HG02759 (cell line): ENCODE results near the gene HOXC13.

Source experiments
- ATAC-seq: cut with Tn5 transposase; IDR thresholded peaks from one replicate; pipeline ENCODE4 v1.9.1; 2021; ENCODE audit warnings: mild to moderate bottlenecking, moderate library complexity; ENCODE audit not compliant: unreplicated experiment

HOXC13 gene

DNA sequence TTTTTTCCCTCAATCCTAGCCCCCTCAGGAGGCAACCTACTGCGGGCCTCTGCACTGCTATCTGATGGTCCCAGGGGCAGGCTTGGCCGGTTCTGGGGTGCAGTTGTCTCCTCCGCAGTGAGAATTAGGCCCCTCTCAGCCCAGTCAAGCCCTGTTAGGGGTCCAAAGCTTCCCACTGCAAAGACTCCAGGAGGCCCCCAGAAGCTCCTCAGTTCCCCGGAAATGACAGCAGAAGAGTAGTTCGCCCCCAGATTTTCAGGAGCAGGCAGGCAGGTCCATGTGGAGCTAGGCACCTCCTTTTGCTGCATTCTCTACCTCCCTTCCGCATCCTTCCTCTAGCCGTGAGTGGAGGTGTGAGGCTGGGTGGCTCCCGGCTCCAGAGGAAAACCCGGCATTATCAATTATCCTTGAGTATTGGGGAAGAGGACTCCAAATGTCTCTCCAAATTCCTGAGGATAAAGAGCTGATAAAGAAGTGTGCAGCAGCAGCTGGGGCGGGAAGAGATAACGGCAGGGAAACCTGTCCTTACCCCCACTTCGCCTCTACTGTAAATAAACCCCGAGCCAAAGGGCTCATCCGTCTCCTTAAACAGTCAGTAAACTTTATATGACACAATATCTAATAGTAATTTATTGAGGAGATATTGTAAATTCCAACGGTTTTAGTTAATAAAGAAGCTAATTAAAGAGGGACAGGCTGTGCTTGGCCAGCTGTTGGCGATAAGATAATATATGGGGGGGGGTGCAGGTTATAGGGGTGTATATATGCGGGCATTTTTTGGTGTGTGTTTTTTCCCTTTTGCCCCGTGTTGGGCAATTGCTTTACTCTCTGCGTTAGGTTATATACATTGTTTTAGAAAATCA lies 15.4 kb downstream of the HOXC13 start:
- no peak for ATAC-seq

DNA sequence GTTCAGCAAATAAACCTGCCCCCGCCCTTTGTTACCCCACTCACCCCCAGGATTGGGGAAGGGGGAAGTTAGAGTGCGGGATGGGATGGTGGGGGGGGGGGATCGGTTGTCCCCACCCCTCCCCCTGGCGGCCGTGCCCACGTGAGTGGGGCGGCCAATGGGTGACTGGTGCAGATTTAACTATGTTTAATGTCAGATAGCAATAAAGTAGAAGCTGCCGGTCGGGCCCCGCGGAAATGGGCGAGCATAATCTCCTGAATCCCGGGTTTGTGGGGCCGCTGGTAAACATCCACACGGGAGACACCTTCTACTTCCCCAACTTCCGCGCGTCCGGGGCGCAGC lies 16.0 kb downstream of the HOXC13 start, which contains the start of gene HOXC12:
HOXC12 (plus strand) TSS at position 210 of the 342 bp plus-strand sequence; CDS start at position 237, 27 bp downstream.
- ATAC-seq, result no peak

DNA sequence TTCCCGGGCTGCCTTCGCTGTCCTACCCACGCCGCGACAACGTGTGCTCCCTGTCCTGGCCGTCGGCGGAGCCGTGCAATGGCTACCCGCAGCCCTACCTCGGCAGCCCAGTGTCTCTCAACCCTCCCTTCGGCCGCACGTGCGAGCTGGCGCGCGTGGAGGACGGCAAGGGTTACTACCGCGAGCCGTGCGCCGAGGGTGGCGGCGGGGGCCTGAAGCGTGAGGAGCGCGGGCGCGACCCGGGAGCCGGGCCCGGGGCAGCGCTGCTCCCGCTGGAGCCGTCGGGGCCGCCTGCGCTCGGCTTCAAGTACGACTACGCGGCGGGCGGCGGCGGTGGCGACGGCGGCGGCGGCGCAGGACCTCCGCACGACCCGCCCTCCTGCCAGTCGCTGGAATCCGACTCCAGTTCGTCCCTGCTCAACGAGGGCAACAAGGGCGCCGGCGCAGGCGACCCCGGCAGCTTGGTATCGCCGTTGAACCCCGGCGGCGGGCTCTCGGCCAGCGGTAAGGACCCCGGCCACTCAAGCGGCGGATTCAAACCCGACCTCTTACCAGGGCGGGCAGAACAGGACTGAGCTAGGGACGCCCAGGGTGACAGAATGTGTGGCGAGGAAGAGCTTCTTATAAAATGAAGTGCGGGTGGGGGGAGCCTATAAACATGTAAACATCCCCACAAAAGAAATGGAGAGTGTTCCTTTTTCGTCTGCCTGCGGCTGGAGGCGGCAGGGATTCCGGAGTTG lies 16.6 kb downstream of the HOXC13 start:
- ATAC-seq, result no peak

DNA sequence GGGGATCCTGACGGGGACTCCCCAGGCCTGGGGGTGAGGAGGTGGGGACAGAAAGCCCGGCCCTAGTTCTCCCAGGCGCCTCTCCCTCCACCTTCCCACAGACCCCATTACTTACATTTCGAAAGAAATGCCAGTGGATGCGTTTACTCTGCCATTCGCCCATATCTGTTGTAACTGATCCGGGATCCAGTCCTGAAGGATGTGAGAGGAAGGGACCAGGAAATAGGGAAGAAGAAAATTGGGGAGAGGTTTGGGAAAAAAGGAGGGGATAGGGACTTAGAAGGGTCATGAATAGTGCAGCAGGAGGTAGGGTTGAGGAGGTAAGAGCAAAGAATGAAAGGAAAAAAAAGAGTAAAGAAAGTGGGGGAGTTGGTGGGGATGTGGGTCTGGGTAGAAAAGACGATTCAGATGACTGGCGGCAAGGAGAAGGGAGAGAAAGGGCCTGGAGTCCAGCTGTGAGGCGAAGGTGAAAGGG lies 17.2 kb downstream of the HOXC13 start:
- no peak for ATAC-seq

DNA sequence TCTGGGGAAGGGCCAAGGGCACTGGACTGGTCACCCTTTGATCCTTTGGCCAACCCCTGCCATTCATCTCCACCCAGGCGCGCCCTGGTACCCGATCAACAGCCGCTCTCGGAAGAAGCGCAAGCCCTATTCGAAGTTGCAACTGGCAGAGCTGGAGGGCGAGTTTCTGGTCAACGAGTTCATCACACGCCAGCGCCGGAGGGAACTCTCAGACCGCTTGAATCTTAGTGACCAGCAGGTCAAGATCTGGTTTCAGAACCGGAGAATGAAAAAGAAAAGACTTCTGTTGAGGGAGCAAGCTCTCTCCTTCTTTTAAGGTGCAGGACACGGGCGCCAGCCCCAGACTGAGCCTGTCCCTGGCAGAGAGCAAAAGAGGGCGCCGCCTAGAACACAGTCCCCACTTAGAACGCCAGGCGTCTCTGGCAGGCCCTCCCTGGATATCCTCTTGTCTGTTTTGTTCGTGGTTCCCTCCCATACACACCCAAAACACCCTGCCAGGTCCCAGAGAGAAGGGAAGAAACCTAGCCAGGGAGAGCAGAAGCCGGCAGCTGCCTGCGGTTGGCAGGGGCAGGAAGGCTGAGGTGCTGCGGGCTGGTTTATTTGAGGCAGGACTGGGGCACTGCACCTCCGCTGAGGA lies 17.7 kb downstream of the HOXC13 start:
- ATAC-seq, result no peak

DNA sequence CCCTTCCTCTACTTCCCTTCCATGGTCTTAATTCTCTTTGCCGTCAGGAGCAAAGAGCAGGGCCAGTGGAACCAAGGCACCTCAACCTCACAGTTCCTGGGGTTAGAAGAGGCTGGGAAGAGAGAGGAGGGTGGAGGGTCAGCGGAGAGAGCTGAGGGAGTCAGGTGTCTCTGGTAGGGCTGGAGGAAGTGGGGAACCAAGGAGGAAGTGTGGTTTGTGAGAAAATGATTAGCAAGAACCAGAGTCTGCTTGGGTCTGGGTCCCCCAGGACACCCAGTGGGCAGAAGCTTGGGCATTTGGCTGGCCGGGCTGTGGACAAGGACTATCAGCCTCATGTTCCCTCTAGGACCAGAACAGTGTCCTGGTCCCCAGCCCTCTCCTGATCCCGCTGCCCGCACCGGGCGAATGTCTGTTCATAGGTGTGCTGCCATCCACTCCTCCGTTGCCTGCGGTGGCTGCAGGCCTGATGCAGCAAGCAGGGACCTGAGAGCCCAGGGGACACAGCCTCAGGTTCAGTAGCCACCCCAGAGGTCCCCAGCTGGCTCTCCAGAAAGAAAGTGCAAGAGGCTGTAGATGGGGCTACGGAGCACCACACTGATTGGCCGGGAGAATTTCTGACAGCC lies 18.4 kb downstream of the HOXC13 start:
- ATAC-seq, result no peak

DNA sequence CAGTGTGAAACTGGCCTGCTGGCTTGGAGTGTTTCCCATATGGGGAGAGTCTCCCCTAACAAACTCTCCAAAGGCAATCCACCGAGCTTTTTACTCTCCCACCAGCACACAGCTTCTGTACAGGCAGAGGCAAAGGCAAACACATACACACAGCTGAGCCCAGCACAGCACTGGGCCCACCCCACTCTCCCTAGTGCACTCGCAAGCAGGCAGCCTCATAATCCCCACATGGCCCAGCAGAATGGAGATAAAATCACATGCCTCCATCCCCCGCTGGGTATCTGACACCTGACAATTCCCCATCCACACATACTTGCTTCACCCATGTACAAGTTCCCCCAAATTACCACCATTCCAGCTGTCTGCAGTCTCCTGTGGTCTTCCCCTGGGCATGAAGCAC lies 19.5 kb downstream of the HOXC13 start:
- no peak for ATAC-seq

DNA sequence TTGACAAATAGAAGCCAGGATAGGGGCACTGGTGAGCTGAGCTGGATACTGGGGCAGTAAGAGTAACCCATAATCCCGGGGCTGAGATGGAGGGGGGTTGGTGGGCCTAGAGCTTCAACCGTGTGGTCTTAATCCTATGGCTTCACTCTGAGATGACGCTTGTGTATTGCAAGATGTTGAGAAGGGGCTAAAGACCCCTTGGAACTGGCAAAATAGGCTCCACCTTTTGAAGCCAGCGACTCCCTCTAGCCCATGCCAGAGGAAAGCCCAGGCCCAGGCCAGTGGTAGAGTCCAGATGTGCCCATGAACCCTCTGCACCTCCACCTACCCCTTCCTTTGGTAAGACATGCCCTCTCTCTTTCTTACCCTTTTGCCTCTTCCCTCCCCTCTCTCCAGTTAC lies 20.7 kb downstream of the HOXC13 start:
- ATAC-seq, result no peak

DNA sequence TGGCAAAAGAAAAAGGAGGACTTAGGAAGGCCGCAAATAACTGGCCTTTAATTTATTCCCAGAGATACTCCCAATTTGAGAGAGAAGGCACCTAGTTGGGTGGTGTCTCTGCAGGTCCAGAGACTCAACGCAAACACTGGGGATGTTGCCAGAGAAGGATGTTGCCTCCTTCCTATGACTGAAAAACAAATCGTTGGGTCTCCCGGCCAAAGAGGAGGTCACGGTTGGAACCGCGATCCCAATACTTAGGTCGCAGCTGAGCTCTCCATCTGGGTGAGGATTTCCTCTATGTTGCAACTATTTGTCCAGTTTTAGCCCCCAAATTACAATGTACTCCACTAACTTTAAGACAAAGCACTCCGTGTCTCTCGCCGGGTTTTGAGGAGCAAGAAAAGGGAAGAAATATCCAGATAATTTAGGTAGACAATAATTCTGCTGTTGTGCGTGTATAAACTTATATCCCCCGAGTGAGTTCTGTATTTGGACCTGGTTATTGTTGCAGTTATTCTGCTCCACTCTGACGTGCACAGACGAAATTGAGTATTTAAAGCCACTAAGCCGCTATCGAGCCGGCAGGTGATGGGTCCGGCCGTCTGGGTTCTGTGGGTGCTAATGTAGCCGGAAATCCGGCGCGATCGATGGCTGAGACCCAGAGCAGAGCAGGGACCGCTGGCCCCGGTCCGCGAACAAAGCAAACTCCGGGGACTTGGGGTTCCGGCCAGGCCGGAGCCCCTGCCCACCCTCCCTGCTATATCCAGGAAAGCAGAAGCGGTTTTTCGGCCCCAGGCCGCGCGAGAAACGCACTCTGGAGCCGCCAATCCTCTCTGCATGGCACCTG lies 21.8 kb downstream of the HOXC13 start:
- ATAC-seq, result no peak

DNA sequence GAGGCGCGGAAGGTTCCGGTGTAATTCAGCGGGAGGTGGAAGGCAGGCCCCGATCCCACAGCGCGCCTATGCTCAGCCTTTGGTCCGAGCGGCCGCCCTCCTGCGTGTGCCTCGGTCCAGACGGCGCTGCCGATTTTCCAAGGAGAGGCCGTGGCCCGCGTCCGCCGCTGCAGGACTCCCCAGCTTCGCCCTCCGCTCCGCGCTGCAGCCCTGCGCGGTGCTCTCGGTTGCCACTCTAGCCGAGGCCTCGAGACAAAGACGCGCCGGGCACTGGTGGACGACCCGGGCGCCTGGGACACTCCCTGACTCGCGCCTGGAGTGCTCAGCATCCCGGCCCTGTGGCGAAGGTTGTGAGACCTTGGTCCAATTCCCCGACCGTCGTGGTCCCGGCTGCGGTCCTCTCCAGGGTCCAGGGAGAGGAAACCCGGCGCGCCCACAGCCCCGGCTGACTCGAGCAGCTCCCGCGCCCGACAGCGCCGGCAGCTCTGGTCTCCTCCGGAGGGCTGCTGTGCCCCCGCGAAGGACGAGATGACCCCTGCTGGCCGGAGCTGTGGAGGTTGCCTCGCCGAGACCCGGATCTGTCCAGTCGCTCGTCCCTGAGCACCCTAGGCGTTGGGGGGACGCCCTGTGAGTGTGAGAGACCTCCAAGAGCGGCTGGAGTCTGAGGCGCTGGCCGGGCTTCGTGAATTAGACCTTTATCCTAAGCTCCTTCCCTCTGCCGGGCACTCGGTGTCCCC lies 22.6 kb downstream of the HOXC13 start:
- no peak for ATAC-seq

DNA sequence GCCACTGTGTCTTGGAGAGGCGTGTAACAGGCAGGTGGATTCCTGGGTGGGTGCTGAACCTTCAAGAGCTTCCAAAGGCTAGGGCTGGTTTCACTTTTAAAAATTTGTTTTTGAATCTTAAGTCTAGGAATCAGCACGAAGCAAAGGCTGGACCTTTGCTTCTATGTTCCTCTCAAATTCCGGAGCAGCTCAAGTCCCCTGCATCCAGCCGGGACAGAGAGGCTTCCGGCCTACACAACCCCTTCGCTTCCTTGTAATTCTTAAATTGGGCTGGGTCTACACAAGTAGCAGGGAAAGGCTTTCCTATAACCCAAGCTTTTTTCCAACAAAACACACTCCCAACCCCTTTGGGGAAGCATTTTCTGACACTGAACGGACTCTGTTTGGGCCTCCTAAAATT lies 24.4 kb downstream of the HOXC13 start:
- no peak for ATAC-seq

DNA sequence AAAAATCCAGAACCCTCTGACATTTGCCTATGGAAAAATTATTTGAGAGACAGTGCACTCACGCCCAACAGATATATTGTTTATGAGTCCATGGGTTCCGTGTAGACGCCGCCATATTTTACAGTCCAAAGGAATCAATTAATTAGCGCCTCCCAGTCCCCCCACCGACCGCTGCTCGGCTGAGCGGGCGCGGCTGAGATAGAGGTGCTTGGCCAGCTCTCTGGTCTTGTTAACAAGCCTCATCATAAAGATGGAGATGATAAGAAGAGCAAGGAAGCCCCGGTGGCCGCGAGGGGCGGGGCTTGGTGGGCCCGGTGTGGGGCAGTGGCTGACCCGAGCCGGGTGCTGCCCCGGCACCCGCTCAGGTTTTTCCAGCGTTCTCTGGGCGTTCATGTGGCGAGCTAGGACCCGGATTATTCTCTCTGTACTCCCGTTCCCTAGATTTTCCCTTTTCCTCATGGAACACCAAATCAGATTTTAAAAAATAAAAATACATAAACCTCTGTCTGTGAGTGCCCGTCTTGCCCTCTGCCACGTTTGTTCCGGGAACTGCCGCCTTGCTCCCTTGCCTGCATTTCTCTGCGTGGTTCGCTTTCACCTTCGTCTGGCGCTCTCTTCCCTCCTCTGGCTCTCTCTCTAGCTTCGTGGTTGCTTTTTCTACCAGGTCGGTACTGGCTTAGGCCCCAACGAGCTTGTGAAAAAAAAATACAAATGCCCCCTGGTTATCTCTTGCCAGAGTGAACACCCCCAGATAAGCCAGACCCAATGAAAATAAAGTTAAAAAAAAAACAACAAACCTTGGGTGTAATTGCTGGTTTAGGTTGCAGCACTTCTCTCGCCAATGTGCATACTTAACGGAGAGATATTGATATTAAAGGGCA lies 25.0 kb downstream of the HOXC13 start:
- no peak for ATAC-seq

DNA sequence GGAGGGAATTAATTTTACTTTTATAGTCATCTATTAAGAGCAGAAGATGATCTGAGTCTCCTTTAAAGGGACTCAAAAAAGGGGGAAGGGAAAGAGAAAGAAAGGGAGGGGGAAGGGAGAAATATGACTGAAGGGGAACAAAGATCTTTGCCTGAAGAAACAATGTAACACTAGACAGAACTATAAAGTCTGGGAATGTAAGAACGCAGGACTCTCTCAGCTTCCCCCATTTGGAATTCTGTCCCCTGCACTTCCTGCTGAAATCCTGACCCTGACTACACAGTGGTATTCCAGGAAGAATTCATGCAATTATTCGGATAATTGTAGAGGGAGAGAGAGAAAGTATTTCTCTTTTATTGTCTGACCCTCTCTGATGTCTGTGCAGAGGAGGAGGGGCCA lies 25.7 kb downstream of the HOXC13 start:
- no peak for ATAC-seq

DNA sequence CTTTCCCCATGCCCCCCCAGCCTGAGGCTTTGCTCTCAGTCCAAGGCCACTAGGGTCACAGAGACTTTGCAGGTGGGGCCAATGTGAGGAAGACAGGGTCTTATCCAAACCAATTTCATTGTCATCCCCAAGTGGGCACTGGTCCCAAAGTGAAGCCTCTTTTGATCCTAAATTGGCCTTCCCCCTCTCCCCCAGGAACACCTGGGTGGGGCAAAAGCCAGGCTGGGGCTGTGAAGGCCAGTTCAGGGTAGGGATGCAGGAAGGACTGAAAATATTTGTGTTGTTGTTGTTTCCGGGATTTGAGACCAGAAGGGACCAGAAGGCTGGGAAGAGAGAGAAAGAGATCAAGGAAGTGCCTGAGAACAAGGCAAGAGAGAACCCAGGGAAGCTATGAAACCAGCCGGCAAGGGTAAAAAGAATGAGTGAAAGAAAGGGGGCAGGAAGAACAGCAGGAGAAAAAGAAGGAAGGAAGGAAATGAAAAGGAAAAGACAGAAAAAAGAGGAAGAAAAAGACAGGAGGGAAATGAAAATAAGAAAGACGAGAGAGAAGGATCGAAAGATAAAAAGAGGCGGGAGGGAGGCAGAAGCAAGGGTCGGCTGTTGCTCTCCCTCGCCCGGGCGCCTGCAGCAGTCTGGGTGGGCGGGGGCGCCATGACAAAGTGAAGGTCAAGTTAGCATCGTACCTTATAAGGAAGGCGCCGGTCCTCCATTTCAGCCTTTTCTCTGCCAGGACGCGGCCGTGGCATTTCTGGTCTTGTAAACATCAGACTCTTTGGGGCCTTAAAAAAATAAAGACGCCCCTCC lies 26.9 kb downstream of the HOXC13 start:
- no peak for ATAC-seq

DNA sequence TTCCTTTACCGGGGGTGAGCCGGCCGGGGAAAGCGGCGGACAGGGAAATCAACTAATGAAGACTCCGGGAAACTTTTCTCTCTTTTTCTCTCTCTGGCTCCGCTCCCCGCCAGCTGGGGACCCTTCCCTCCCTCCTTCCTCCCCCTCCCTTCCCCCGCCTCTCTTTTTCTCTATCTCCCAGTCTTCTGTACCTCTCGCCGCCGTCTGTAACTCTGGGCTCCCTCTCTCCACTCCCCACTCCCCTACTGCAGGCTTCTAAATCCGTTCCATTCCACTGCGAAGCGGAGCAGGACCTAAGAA lies 27.4 kb downstream of the HOXC13 start:
- ATAC-seq, result no peak

DNA sequence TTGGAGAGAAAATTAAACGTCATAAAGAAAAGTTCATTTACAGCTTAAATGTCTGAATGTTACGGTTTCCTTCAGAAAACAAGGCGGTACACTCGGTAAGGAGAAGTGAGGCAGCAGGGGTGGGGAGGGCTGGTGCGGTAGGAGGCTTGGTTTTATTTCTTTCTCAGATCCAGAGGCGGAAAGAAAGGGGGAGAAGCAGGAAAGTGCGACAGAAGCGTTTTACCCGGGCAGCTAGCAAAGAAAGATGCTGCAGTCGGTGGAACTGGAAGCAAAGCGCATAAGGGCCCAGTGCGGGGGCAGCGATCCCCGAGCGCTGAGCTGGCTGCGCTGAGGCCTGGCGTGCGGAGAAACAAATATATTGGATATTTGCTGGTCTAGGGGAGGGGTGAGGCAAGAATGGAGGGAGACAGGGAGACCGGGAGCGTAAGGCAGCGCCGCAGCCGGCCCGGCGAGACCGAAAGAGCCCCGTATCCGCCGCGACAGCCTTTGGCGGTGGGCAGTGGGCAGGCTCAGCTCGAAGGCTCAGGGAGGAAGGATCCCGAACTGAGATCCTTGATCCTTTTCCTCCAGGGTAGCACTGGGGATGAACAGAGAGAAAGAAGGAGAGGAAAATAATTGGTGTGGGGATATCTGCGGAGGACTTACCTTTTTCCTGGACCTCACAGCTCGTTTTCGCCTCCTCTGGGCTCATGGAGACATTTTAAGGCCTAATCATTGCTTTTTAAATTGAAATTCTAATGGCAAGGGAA lies 27.9 kb downstream of the HOXC13 start:
- no peak for ATAC-seq

DNA sequence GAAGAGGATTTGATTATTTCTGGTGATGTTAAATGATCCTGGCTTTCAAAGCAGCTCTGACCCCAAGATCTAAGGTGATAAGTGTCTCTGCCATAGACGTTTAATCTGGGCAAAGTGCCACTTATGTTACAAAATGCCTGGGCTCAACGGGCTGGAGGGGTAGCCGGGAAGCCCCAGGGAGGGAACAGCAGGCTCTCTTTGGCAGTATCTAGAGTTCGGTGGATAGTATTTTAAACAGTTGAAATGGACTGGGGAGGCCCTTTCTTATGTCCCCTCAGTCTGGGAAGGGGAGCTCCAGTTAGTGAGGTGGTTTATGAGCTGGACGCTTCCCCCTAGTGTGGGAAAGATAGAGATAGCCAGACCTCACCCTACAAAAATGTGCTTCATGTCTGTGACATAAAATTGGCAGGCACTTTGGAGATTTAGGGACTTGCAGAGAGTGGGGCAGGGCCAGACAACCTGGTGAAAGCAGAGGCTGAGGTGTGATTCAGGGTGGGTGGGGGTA lies 28.8 kb downstream of the HOXC13 start:
- ATAC-seq, result no peak
